Activated CD8-positive, alpha-beta memory T cell treated with anti-CD3 and anti-CD28 coated beads for 48 hours (primary cell): ENCODE data around the gene INTS6L.
"Not testable (repeated sequence)": the region's sequence is repeated elsewhere in the genome, so short reads cannot be mapped to it uniquely, and the experiment has no call there.

Source experiments
- DNase-seq, 3 experiments: peaks; one replicate each; pipeline ENCODE4 v3.0.0-alpha.2; 2020; ENCODE audit warnings: low read depth in 2 of 3, low spot score in 2 of 3

Gene INTS6L

GRCh38 chrX:135522878-135523693, 2.6 kb downstream of the INTS6L start:
- DNase-seq: no peak

DNA sequence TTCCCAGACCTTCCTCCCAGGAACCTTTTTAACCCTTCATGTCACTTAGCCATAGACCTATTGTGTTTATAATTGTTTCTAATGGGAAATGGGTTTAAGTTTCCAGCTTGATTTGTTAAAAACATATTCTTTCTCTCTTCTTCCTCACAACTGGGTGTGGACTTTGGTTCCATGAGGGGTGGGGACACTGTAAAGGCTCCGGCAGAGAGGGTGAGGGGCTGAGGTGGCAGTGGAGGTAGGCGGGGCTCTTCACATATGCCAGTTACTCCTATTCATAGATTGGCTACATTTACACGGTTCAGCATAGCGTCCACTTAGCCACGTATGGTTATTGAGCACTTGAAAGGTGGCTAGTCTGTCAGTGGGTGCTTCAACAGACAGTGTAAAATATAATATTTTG, 7.8 kb downstream of the INTS6L start:
- DNase-seq: no peak

GRCh38 chrX:135528756-135529155, 8.3 kb downstream of the INTS6L start:
- no peak for DNase-seq

- DNase-seq: no peak
Observed at GRCh38 chrX:135530097-135530496, 9.6 kb downstream of the INTS6L start.

DNA sequence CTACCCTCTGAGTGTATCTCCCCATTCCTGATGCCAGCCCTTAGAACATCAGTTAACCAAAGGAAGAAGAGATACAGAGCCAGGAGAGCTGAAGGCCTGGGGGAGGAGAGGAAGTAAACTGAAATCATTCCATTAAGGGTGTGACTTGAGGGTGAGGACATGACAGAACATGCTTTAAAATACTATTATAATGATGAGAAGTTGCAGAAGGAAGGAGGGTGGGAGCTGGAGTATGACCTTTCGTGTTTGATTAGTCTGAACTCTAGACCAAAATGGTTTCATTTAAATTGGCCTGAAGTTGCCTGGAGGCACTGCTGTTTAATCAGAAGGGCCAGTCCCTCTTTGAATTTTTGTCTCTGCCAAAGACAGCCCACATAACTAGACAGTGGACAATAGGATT, 11.4 kb downstream of the INTS6L start:
- DNase-seq: no peak

DNA sequence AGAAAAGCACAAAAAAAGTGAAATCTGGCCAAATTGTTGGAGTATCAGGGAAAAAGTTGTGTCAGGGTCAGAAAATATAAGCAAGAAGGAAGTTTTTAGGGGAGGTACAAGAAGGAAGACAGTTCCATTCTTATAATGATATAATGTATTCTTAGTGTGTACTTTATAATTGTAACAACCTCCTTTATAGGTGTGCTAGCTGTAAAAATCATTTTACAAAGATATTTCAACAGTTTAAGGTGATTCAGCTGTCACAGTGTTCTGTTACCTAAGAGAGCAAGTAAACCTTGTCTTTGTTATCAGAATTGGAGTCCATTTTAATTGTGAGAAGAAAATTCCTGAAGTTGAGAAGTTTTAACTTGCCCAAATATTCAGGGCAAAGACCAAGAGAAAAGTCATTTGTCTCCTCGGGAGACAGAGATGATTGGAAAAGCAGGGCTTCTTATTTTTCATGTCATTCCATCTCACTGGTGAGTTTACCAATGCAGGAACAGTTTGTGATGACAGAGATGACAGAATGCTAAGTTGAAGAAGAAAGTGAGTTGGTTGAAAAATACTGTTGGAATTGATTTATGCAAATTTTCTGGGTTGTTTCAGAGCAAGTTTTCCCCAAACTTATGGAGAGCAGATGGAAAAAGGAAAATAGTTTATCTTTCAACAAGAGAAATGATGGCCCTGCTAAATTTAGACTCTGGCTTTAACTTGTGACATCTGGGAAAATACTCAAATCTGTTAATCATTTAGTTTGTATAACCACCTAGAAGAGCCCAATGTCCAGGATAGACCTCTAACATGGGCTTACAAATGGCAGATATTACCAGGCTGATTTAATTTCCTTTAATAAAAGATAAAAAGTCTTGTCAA, 14.8 kb downstream of the INTS6L start:
- no peak for DNase-seq

GRCh38 chrX:135536877-135537276, 16.4 kb downstream of the INTS6L start:
- no peak for DNase-seq

DNA sequence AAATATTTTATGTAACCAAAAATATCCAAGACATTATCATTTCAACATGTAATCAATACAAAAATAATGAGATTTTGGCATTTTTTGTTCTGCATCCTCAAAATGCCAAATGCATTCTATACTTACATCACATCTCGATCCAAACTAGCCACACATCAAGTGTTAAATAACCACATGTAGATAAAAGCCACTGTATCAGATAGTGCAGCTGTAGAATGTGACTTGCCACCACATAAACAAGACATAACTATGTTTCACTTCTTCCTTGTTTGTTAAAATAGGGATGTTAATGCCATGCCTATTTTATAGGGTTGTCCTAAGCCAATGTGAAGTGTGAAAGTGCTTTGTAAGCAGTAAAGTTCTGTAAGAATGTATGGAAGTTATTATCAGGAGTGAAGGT, 20.9 kb downstream of the INTS6L start:
- DNase-seq: no peak

DNA sequence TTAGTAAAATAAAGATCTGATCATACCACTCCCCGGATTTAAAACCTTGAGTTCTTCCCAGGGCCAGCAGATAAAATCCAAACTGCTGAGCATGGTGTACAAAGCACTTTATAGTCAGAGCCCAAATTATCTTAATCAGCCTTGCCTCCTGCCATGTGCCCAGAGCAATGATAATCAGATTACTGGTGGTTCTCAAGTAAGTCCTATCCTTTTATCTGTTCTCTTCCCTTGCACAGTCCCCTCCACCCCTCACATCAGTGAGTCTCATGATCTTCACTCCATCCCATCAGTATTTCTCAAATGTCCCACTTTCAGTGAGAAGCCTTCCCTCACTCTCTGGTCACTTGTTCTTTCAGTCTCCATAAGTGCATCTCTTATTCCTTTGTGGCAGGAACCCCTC, 22.7 kb downstream of the INTS6L start:
- DNase-seq: no peak

- peak in 1 of 3 experiments; percentile 3 for DNase-seq
Observed at GRCh38 chrX:135543924-135544323, 23.5 kb downstream of the INTS6L start.

DNA sequence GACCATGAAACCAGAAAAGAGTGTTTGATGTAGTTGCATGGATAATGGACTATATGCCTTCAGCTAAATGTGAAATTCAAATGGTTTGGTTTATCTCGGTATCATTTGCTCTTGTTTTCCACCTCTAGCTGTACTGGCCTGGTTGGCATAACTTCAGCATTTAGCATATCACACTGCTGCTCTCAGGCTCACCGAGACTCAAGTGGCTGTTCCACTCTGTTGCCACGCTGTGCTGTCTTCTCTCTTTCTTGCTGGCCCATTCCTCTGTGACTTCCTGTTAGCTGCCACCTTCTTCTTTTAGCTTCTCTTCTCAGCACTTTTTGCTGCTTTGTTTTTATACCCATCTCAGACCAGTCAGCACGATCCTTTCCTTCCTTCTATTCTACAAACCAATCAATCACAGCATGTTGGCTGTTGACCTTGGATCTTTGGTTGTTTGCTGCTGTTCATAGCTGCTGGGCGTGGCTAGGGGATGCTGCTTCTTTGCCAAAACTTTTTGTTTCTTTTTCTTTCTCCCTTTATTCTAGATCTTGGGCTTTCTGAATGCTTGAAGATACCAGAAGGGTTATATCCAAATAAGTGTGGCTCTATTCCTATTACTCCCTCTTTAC, 24.0 kb downstream of the INTS6L start:
- DNase-seq: no peak

DNA sequence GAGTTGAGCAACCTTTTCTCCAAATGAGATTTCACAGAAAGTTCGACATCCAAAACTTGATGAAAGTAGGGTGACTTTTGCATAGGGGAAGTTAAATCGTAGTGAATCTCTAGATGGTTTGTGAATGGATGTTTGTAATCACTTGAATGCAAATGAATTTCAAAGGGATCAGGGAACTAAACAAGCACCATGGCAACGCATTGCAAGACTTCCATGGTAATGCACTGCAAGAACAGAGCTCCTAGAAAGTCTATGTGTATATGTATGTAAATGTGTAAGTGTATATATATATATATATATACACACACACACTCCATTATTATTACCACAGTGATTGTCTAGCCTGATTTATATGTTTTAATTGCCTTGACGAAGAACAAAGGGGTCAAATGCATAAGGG, 27.3 kb downstream of the INTS6L start:
- DNase-seq: no peak

- no peak for DNase-seq
Observed at GRCh38 chrX:135549519-135549918, 29.1 kb downstream of the INTS6L start.

- no peak for DNase-seq
Observed at GRCh38 chrX:135556055-135556454, 35.6 kb downstream of the INTS6L start.

DNA sequence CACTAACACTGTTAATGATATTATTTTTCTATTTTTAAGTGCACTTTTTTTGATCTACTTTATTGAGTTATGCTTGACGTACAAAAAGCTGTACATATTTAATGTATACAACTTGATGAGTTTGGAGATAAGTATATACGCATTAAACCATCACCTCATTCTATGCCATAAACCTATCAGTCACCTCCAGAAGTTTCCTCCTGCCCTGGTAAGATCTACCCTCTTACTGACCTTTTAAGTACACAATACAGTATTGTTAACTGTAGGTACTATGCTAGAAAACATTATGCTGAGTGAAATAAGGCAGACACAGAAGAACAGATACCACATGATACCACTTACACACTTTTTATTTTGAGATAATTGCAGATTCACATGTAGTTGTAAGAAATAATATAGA, 36.9 kb downstream of the INTS6L start:
- DNase-seq: no peak

DNA sequence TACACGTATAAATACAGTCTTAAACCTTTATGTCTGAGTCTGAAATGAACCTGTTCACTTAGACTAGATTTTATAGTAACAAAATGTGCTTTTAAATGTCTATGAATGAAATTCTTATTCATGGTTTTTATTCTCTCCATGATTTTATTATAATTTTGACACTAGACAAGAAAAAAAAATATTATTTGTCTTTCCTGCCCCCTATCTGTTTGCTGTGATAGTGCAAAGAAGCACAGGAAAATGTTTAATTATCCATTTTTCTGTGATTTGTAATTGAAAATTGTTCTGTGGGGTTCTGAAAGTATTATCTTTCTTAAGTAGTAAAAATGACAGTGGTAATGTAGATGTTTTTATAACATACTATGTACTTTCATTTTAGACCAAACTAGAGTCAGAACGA, 52.0 kb downstream of the INTS6L start:
- DNase-seq: no peak

- no peak for DNase-seq
Observed at GRCh38 chrX:135581496-135581895, 61.0 kb downstream of the INTS6L start.

DNA sequence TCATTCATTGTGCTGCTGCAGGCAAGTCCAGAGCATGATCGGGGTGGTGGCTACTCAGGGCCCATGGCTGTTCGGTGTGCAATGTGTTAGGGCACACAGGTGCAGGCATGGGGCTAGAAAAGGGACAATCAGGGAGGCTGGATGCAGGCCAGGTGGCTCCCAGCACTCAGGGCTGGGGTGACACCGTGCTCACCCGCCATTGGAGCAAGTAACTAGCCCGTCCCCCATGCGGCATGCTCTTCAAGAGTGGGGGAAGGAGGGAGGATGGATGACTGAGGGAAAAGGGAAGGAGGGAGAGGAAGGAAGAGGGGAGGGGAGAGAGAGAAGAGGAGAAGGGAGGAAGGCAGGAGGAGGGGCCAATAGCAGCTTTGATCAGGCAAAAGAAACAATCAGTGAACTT, 64.7 kb downstream of the INTS6L start:
- no peak for DNase-seq

DNA sequence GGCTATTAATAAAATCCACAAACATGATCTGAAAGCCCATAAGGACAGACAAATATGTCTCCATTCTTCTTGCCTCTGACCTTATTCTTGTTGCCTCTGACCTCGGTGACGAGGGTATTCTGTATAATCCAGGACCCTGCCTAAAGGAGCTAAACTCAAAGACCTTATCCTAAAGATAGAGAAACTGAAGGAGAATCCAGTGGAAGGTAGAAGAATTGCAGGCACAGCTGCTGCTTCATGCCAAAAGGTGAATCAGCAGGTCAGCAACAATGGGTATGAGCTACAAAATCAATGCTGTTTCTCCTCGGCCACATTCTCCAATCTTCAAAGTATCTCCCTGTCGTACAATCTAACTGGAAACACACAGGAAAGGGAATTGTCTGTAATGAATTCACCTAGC, 71.4 kb downstream of the INTS6L start:
- no peak for DNase-seq

DNA sequence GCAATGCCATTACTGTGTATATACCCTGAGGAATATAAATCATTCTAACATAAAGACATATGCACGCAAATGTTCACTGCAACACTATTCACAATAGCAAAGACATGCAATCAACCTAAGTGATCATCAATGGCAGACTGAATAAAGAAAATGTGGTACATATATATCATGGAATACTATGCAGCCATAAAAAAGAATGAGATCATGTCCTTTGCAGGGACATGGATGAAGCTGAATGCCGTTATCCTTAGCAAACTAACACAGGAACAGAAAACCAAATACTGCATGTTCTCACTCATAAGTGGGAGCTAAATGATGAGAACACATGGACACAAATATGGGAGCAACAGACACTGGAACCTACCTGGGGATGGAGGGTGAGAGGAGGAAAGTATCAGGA, 73.6 kb downstream of the INTS6L start:
- DNase-seq: not testable (repeated sequence)

DNA sequence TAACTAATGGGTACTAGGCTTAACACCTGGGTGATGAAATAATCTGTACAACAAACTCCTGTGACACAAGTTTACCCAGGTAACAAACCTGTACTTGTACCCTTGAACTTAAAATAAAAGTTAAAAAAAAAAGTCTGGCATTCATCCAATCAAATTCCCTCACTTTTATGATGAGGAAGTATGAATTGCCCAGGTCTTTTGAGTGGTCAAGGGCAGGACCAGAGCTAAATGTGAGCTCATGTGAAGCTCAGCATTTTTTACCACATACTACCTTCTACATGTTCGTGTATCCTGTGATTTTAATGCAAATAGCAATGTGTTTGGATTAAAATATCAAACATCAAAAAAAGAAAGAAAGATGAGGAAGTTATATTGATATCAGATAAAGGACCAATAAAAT, 74.0 kb downstream of the INTS6L start:
- not testable (repeated sequence) for DNase-seq

DNA sequence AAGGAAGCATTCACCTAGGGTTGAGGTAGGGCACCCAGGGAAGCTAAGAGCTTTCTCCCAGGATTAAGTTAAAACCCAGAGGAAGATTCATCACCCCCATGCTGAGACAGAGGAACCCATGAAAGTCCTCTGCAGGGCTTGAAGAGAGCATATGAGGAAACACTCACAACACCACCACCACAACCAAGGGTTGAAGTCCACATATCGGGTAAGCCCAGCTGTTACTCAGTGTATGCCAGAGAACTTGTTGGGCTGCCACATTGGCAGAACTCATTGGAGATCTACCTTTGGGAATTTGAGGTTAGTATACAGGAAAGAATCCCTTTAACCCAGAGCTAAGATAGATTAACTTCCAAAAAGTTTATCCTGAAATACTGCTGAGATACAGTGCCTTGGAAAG, 75.1 kb downstream of the INTS6L start:
- DNase-seq: no peak
